SJCRH30 (cell line): Measurements from ENCODE around the gene CCDC141. TPM values are rescaled to one million over a fixed set of nuclear protein-coding genes. Genes with fewer than 3 reads are reported as not detected.

ENCODE experiments used
- DNase-seq, 2 experiments: peaks; one replicate each; pipeline ENCODE4 v3.0.0-alpha.2; 2015 to 2020
- H3K27ac ChIP-seq: fragments of 250-450 bp; sonication (Bioruptor Pico); 2 replicates; pipeline ENCODE4 v1.5.1; 2020; ENCODE audit warnings: mild to moderate bottlenecking, moderate library complexity
- H3K27me3 ChIP-seq: fragments of 250-450 bp; sonication (Bioruptor Pico); 2 replicates; pipeline ENCODE4 v1.5.1; 2020; ENCODE audit warnings: mild to moderate bottlenecking, moderate library complexity
- H3K36me3 ChIP-seq: fragments of 250-450 bp; sonication (Bioruptor Pico); 2 replicates; pipeline ENCODE4 v1.5.1; 2020; ENCODE audit warnings: mild to moderate bottlenecking, moderate library complexity
- H3K4me1 ChIP-seq: fragments of 250-450 bp; sonication (Bioruptor Pico); 2 replicates; pipeline ENCODE4 v1.5.1; 2020; ENCODE audit warnings: mild to moderate bottlenecking, moderate library complexity
- H3K4me3 ChIP-seq: fragments of 250-450 bp; sonication (Bioruptor Pico); 2 replicates; pipeline ENCODE4 v1.5.1; 2020; ENCODE audit warnings: mild to moderate bottlenecking, moderate library complexity
- H3K9me3 ChIP-seq: fragments of 250-450 bp; sonication (Bioruptor Pico); replicated peaks from 2 replicates; pipeline ENCODE4 v1.5.1; 2020; ENCODE audit warnings: mild to moderate bottlenecking, moderate library complexity
- total RNA-seq: library from RNA; depleted of rRNA; stranded (reverse); fragments of >200 nt; shearing (Covaris generic); gene quantifications from 2 replicates; pipeline ENCODE4 v1.2.3, GENCODE V29; 2014

Gene CCDC141
- total RNA-seq, 1 experiment from 2014 or later: 5.5 TPM

- Histone ChIP-seq H3K27me3 (no peaks in the 10 kb centered on the region), H3K36me3 (no peaks in the 10 kb centered on the region), H3K4me1 (peaks cover 16% of the 10 kb centered on the region; the same call in 1 of the 2 replicates), H3K27ac (no peak overlapping the region), H3K9me3 (no peaks in the 10 kb centered on the region), H3K4me3 (no peak overlapping the region)
- DNase-seq: peak in 1 of 2 experiments; percentile 38
These were observed 184.6 kb downstream of the CCDC141 start for GRCh38 chr2:178865146-178865936.

- Histone ChIP-seq H3K4me1 (peaks cover 22% of the 10 kb centered on the region), H3K36me3 (no peaks in the 10 kb centered on the region), H3K4me3 (no peak overlapping the region), H3K27me3 (no peaks in the 10 kb centered on the region), H3K27ac (no peak overlapping the region), H3K9me3 (no peaks in the 10 kb centered on the region)
- peak in 1 of 2 experiments; percentile 34 for DNase-seq
These were observed 185.9 kb downstream of the CCDC141 start for GRCh38 chr2:178863856-178864620.

GRCh38 chr2:178863130-178863855 lies 186.6 kb downstream of the CCDC141 start:
- H3K36me3 ChIP-seq: no peaks in the 10 kb centered on the region
- H3K9me3 ChIP-seq: no peaks in the 10 kb centered on the region
- H3K27me3 ChIP-seq: no peaks in the 10 kb centered on the region
- H3K4me3 ChIP-seq: no peak overlapping the region
- no peak overlapping the region for H3K27ac ChIP-seq
- H3K4me1 ChIP-seq: peaks cover 30% of the 10 kb centered on the region
- no peak for DNase-seq

- no peaks in the 10 kb centered on the region for H3K27me3 ChIP-seq
- no peaks in the 10 kb centered on the region for H3K36me3 ChIP-seq
- H3K4me1 ChIP-seq: peaks cover 43% of the 10 kb centered on the region
- no peak overlapping the region for H3K4me3 ChIP-seq
- H3K27ac ChIP-seq: no peak overlapping the region
- DNase-seq: peak in 1 of 2 experiments; percentile 39
- H3K9me3 ChIP-seq: no peaks in the 10 kb centered on the region
These were observed 189.4 kb downstream of the CCDC141 start for GRCh38 chr2:178860551-178860950.

- Histone ChIP-seq H3K9me3 (no peaks in the 10 kb centered on the region), H3K4me1 (peaks cover 35% of the 10 kb centered on the region), H3K4me3 (no peak overlapping the region; the same call in 1 of the 2 replicates), H3K36me3 (no peaks in the 10 kb centered on the region), H3K27me3 (no peaks in the 10 kb centered on the region), H3K27ac (peak overlapping the region; percentile 89)
- peak; percentile 19 to 56 for DNase-seq
These were observed 190.2 kb downstream of the CCDC141 start for GRCh38 chr2:178859730-178860129.

GRCh38 chr2:178858896-178859625 lies 190.9 kb downstream of the CCDC141 start:
- H3K36me3 ChIP-seq: no peaks in the 10 kb centered on the region
- no peaks in the 10 kb centered on the region for H3K27me3 ChIP-seq
- H3K4me3 ChIP-seq: peak overlapping the region; percentile 11
- H3K27ac ChIP-seq: peak overlapping the region; percentile 89
- peak; percentile 90 to 95 for DNase-seq
- H3K4me1 ChIP-seq: peaks cover 32% of the 10 kb centered on the region
- no peaks in the 10 kb centered on the region for H3K9me3 ChIP-seq

GRCh38 chr2:178855151-178855550 lies 194.8 kb downstream of the CCDC141 start:
- Histone ChIP-seq H3K9me3 (no peaks in the 10 kb centered on the region), H3K36me3 (no peaks in the 10 kb centered on the region), H3K27me3 (no peaks in the 10 kb centered on the region), H3K27ac (no peak overlapping the region), H3K4me1 (peaks cover 29% of the 10 kb centered on the region), H3K4me3 (no peak overlapping the region)
- DNase-seq: no peak

- Histone ChIP-seq H3K9me3 (no peaks in the 10 kb centered on the region), H3K4me3 (no peak overlapping the region), H3K27ac (no peak overlapping the region), H3K27me3 (no peaks in the 10 kb centered on the region), H3K36me3 (no peaks in the 10 kb centered on the region), H3K4me1 (no peaks in the 10 kb centered on the region)
- DNase-seq: no peak
These were observed 201.6 kb downstream of the CCDC141 start for GRCh38 chr2:178848335-178848734.

- DNase-seq: no peak
- Histone ChIP-seq H3K36me3 (no peaks in the 10 kb centered on the region), H3K27ac (no peak overlapping the region), H3K4me3 (no peak overlapping the region), H3K27me3 (no peaks in the 10 kb centered on the region), H3K4me1 (no peaks in the 10 kb centered on the region), H3K9me3 (no peaks in the 10 kb centered on the region)
These were observed 203.5 kb downstream of the CCDC141 start for GRCh38 chr2:178846458-178846802.

- Histone ChIP-seq H3K27ac (no peak overlapping the region), H3K27me3 (no peaks in the 10 kb centered on the region), H3K36me3 (no peaks in the 10 kb centered on the region), H3K9me3 (no peaks in the 10 kb centered on the region), H3K4me3 (no peak overlapping the region), H3K4me1 (no peaks in the 10 kb centered on the region)
- DNase-seq: no peak
These were observed 204.1 kb downstream of the CCDC141 start for GRCh38 chr2:178845566-178846457.

GRCh38 chr2:178844701-178845100 lies 205.2 kb downstream of the CCDC141 start:
- no peaks in the 10 kb centered on the region for H3K27me3 ChIP-seq
- H3K4me3 ChIP-seq: no peak overlapping the region
- no peaks in the 10 kb centered on the region for H3K36me3 ChIP-seq
- DNase-seq: no peak
- no peaks in the 10 kb centered on the region for H3K4me1 ChIP-seq
- no peak overlapping the region for H3K27ac ChIP-seq
- H3K9me3 ChIP-seq: no peaks in the 10 kb centered on the region

- Histone ChIP-seq H3K9me3 (no peaks in the 10 kb centered on the region), H3K27ac (no peak overlapping the region), H3K4me1 (no peaks in the 10 kb centered on the region), H3K4me3 (no peak overlapping the region), H3K36me3 (no peaks in the 10 kb centered on the region), H3K27me3 (no peaks in the 10 kb centered on the region)
- no peak for DNase-seq
These were observed 205.7 kb downstream of the CCDC141 start for GRCh38 chr2:178844269-178844668.

GRCh38 chr2:178843697-178844096 lies 206.2 kb downstream of the CCDC141 start:
- Histone ChIP-seq H3K36me3 (no peaks in the 10 kb centered on the region), H3K27ac (no peak overlapping the region), H3K4me3 (no peak overlapping the region), H3K4me1 (no peaks in the 10 kb centered on the region), H3K9me3 (no peaks in the 10 kb centered on the region), H3K27me3 (no peaks in the 10 kb centered on the region)
- no peak for DNase-seq
